GM12891 (cell line): ENCODE results near the gene HLCS.

Experiments used
- DNase-seq: peaks from one replicate; pipeline ENCODE4 v3.0.0; 2011; ENCODE audit warnings: low spot score; ENCODE audit not compliant: insufficient read length
- FAIRE-seq: peaks from 2 replicates; lab custom pipeline; 2011; peaks lifted over from hg19 to GRCh38; lab: Jason Lieb, UNC
- PAX5 ChIP-seq: IDR thresholded peaks from 2 replicates; pipeline ENCODE4 v1.6.1; 2011; ENCODE audit warnings: low read length, moderate library complexity, mild to moderate bottlenecking; ENCODE audit not compliant: insufficient read depth, severe bottlenecking
- POLR2A ChIP-seq: IDR thresholded peaks from 2 replicates; pipeline ENCODE4 v1.6.1; 2011; ENCODE audit warnings: low read depth, low read length, control low read depth
- POLR2AphosphoS5 ChIP-seq: IDR thresholded peaks from 2 replicates; pipeline ENCODE4 v1.6.1; 2011; ENCODE audit warnings: low read depth, low read length, control low read depth
- POU2F2 ChIP-seq: IDR thresholded peaks from 2 replicates; pipeline ENCODE4 v1.6.1; 2011; ENCODE audit warnings: low read depth, mild to moderate bottlenecking, control low read depth, low read length, moderate library complexity
- SPI1 ChIP-seq: IDR thresholded peaks from 2 replicates; pipeline ENCODE4 v1.6.1; 2011; ENCODE audit warnings: low read depth, low read length, control low read depth
- TAF1 ChIP-seq: IDR thresholded peaks from 2 replicates; pipeline ENCODE4 v1.6.1; 2011; ENCODE audit warnings: low read depth, low read length, control low read depth

The HLCS gene

GRCh38 chr21:36916718-36917117 is 49.8 kb downstream of the HLCS start:
- no peak for FAIRE-seq
- TF ChIP-seq POLR2A: no peak
- no peak for TF ChIP-seq SPI1
- TF ChIP-seq PAX5: no peak
- no peak for TF ChIP-seq TAF1
- TF ChIP-seq POU2F2: no peak
- TF ChIP-seq POLR2AphosphoS5: no peak
- DNase-seq: no peak

DNA sequence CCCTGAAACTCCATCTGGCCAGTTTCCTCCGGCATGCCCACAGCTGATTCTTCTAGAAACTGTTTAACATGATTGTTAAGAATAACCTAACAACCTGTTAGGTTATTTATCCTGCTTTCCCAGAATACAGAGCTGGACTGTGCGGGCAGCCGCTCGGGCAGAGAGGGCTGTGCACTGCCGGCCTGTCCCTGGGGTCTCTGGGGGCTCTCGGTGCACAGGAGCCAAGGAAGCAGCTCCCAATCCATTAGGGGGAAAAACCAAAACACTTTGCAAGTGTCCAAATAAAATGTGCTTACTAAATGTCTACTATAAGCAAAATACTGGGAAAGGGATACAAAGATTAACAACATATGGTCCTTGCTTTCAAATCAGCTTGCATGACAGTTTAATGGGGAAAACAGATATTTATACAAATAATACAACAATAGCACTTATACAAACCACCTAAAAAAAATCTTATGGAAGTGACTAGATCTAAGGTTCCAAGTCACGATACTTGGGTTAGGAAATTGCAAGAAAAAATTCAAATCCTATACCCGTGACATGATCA is 50.7 kb downstream of the HLCS start:
- TF ChIP-seq POLR2AphosphoS5 (no peak), SPI1 (no peak), POU2F2 (no peak), PAX5 (no peak), TAF1 (no peak), POLR2A (no peak)
- DNase-seq: no peak
- no peak for FAIRE-seq

DNA sequence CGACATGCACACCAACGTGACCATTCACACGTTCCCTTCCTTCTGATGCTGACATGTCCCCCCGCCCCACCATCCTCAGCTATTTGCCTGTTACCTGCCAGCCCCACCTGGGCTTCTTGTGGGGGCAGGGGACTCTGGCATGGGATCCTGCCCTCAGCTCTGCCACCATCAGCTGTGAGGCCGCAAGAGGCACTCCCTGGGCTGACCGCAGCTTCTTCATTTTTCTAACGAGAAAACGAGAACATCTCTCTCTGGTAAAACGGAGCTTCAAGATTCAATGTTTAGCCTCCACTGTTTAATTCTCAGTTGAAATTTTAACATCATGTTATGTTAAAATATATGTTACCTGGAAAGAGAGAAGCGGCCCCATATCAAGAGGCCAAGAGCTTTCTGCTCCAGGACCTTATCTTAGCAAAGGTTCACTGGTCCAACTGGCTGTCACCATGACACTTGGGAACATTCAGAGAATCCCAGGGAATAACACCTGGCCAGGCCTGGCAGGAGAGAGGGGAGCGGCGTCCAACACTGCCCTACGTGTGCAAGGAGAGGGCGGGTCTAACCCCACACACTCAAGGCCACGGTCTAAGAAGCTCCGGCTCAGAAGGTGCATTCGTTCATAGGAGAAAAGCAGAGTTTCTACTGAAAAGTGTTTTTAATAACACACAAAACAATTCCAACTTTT is 51.3 kb downstream of the HLCS start:
- FAIRE-seq (no peak), DNase-seq (no peak)
- TF ChIP-seq PAX5 (no peak), POLR2A (no peak), TAF1 (no peak), POLR2AphosphoS5 (no peak), SPI1 (no peak), POU2F2 (no peak)

DNA sequence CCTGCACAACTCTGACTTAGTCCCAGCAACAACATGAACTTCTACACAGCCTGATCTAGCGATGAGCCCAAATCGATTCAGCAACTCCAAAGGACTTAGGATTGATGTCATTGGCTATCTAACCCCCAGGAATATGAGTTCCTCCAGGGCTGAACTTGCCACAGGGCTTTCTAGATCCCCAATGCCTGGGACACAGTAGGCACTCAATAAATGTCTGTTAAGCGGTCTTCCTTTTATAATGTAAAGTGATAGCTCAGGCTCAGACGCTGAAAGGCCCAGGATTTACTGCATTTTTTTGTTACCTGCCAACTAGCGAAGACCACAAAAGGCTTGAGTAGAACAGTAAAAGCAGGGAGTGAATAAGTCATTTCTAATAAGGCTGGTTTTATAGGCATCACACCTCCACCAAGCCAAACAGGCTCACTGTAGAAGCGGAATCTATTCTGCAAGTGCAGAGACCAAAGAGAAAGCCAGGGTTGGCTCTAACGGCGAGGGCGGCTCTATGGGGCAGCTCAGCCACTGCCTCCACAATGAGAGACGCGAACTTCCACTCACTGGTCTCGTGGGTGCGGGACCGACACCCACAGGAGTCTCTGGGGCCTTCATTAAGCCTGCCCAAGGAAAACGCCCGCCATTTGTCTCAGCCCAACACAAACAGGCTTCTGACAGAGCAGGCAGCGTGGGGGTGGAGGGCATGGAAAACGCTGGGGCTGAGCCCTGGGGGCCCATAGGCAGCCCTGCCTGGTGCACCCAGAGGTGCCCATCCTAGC is 52.0 kb downstream of the HLCS start:
- DNase-seq (no peak), FAIRE-seq (no peak)
- TF ChIP-seq POLR2A: no peak
- TF ChIP-seq POU2F2: no peak
- TF ChIP-seq PAX5: no peak
- TF ChIP-seq POLR2AphosphoS5: no peak
- no peak for TF ChIP-seq TAF1
- TF ChIP-seq SPI1: no peak

- no peak for DNase-seq
- no peak for TF ChIP-seq POLR2AphosphoS5
- TF ChIP-seq TAF1: no peak
- TF ChIP-seq SPI1: no peak
- TF ChIP-seq PAX5: no peak
- TF ChIP-seq POLR2A: no peak
- no peak for TF ChIP-seq POU2F2
- FAIRE-seq: no peak
These were observed 53.0 kb downstream of the HLCS start for GRCh38 chr21:36913247-36914169.

DNA sequence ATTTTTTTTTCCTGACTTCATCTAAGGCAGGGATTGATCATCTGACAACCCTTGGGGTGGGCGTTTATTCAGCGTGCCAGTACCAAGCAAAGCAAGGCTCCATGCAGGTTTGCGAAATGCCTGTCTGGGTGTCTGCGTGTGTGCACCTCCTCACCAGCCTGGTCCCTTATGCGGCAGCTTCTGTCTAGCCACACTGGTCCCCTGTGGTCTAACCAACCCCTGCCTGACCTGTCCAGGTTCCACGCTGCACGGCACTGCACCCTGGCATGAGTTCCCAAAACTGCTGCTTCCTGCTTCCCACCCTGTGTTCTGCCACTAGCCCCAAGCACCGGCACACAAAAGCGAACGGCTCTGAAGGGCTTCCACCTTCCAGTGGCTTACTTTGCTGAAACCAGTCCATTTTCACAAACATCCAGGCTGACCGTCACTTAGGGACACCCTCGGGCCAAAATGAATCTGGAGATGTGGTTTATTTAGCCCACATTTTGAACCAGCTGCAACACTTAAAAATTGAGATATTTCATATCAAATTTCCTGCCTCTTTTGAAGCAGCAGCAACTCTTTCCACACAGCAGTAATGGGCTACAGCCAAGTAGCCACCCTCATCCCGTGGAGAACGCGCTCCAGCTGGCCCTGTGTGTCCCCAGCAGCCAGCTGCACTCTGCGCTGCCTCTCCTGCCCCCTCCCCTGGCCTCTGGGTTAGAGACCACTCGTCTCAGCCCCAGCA is 55.7 kb downstream of the HLCS start:
- DNase-seq (no peak), FAIRE-seq (no peak)
- TF ChIP-seq POU2F2 (no peak), PAX5 (no peak), TAF1 (no peak), POLR2A (no peak), POLR2AphosphoS5 (no peak), SPI1 (no peak)

- TF ChIP-seq POLR2A (no peak), POU2F2 (no peak)
- DNase-seq (no peak), FAIRE-seq (no peak)
These were observed 56.4 kb downstream of the HLCS start for GRCh38 chr21:36909901-36910561.

DNA sequence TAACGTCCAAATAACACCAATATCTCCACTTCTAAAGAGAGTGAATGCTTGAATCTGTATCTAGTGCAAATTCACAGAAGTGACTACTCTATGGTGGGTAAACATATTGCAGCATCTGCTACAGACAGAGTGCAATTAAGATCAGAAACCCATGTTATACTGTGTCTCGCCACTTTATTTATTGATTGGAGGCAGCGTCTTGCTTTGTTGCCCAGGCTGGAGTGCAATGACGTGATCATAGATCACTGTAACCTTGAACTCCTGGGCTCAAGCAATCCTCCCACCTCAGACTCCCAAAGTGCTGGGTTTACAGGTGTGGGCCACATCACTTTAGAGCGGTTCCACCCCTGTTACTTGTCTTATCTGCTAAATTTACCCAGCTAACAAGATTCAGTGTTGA is 57.0 kb downstream of the HLCS start:
- DNase-seq (no peak), FAIRE-seq (no peak)
- TF ChIP-seq TAF1 (no peak), SPI1 (no peak), POU2F2 (no peak), POLR2AphosphoS5 (no peak), POLR2A (no peak), PAX5 (no peak)
